Measurements from ENCODE around the gene REXO4. TPM values are rescaled to one million over a fixed set of nuclear protein-coding genes. Genes with fewer than 3 reads are reported as not detected.

The REXO4 gene
- total RNA-seq, 1 donor from 2014 or later = 22.5 TPM

DNA sequence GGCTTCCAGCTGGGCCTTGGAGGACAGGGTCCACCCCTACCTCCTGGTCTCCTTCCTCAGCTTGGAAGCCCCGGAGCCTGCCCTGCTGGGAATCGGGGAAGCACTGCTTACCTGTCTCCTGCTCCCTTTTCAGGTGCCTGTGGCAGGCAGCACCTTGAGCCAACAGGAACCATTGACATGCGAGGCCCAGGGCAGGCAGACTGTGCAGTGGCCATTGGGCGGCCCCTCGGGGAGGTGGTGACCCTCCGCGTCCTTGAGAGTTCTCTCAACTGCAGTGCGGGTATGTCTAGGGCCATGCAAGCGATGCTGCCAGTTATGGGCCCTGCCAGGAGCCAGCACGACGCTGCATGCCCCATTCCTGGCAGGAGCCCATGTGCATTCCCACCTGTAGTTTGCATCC, 38.1 kb upstream of the REXO4 start:
- Histone ChIP-seq H3K9me3 (ENCODE audit: insufficient read depth, low read depth, low read length) (no peaks in the 10 kb centered on the region), H3K4me2 (ENCODE audit: low read length) (no peak overlapping the region), H4K20me1 (ENCODE audit: insufficient read depth, low read length) (peaks cover 4% of the 10 kb centered on the region), H3K4me1 (ENCODE audit: insufficient read depth, low read length) (peaks cover 4% of the 10 kb centered on the region), H3K36me3 (ENCODE audit: insufficient read depth, low read length) (no peaks in the 10 kb centered on the region), H3K4me3 (ENCODE audit: insufficient read depth, low read depth, low read length) (no peak overlapping the region), H3K9ac (ENCODE audit: low read length) (no peak overlapping the region), H3K27ac (ENCODE audit: low read depth, low read length) (no peak overlapping the region), H3K27me3 (ENCODE audit: insufficient read depth, low read length) (peaks cover 6% of the 10 kb centered on the region), H3K79me2 (ENCODE audit: insufficient read depth, low read length) (no peaks in the 10 kb centered on the region), H2AFZ (ENCODE audit: low read depth, low read length) (no peak overlapping the region)
- FAIRE-seq (no peak), DNase-seq (ENCODE audit: low read depth) (no peak)
- Mint-ChIP-seq H3K36me3 (ENCODE audit: low read depth, unreplicated experiment) (no peaks in the 10 kb centered on the region), H3K4me1 (ENCODE audit: low read depth, unreplicated experiment) (no peaks in the 10 kb centered on the region), H3K27ac (ENCODE audit: unreplicated experiment) (no peak overlapping the region), H3K27me3 (ENCODE audit: low read depth, unreplicated experiment) (peaks cover 9% of the 10 kb centered on the region), H3K4me3 (ENCODE audit: unreplicated experiment) (no peak overlapping the region), H3K9me3 (ENCODE audit: unreplicated experiment) (no peaks in the 10 kb centered on the region)
- no peak for TF ChIP-seq EZH2 (IDR thresholded peaks at IDR 0.05; ENCODE audit: insufficient read depth, low read length)
- TF ChIP-seq, protein P1, sequence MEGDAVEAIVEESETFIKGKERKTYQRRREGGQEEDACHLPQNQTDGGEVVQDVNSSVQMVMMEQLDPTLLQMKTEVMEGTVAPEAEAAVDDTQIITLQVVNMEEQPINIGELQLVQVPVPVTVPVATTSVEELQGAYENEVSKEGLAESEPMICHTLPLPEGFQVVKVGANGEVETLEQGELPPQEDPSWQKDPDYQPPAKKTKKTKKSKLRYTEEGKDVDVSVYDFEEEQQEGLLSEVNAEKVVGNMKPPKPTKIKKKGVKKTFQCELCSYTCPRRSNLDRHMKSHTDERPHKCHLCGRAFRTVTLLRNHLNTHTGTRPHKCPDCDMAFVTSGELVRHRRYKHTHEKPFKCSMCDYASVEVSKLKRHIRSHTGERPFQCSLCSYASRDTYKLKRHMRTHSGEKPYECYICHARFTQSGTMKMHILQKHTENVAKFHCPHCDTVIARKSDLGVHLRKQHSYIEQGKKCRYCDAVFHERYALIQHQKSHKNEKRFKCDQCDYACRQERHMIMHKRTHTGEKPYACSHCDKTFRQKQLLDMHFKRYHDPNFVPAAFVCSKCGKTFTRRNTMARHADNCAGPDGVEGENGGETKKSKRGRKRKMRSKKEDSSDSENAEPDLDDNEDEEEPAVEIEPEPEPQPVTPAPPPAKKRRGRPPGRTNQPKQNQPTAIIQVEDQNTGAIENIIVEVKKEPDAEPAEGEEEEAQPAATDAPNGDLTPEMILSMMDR (IDR thresholded peaks at IDR 0.05; ENCODE audit: insufficient read depth, low read depth, low read length) = no peak

DNA sequence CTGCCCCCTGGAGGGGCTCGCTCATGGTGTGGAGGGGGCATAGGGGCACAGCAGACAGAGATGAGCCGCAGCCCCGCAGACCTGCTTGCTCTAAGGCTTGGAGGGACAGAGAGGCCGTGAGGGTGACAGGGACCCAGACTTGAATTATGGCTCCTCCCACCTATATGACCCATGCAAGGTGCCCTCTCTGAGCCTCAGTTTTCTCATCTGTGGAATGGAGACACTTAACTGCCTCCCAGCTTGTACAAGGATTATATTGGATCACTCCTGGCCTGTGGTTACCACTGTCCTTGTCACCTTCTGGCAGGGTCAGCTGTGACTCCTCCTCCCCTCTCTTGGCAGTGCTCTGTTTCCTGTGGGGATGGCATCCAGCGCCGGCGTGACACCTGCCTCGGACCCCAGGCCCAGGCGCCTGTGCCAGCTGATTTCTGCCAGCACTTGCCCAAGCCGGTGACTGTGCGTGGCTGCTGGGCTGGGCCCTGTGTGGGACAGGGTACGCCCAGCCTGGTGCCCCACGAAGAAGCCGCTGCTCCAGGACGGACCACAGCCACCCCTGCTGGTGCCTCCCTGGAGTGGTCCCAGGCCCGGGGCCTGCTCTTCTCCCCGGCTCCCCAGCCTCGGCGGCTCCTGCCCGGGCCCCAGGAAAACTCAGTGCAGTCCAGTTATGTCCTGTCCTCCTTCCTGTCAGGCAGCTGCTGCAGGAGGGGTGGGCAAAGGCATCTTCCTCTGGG, 37.3 kb upstream of the REXO4 start:
- no peaks in the 10 kb centered on the region for H3K4me1 Mint-ChIP-seq (ENCODE audit: low read depth, unreplicated experiment)
- H3K9me3 Mint-ChIP-seq (ENCODE audit: unreplicated experiment) = no peaks in the 10 kb centered on the region
- Histone ChIP-seq H3K27ac (ENCODE audit: low read depth, low read length) (no peak overlapping the region), H4K20me1 (ENCODE audit: insufficient read depth, low read length) (no peaks in the 10 kb centered on the region), H3K4me1 (ENCODE audit: insufficient read depth, low read length) (peaks cover 4% of the 10 kb centered on the region), H3K79me2 (ENCODE audit: insufficient read depth, low read length) (no peaks in the 10 kb centered on the region), H3K36me3 (ENCODE audit: insufficient read depth, low read length) (no peaks in the 10 kb centered on the region), H3K9ac (ENCODE audit: low read length) (no peak overlapping the region), H3K4me3 (ENCODE audit: insufficient read depth, low read depth, low read length) (no peak overlapping the region), H3K27me3 (ENCODE audit: insufficient read depth, low read length) (peaks cover 6% of the 10 kb centered on the region), H3K9me3 (ENCODE audit: insufficient read depth, low read depth, low read length) (no peaks in the 10 kb centered on the region), H3K4me2 (ENCODE audit: low read length) (no peak overlapping the region), H2AFZ (ENCODE audit: low read depth, low read length) (no peak overlapping the region)
- peaks cover 9% of the 10 kb centered on the region for H3K27me3 Mint-ChIP-seq (ENCODE audit: low read depth, unreplicated experiment)
- FAIRE-seq = no peak
- DNase-seq (ENCODE audit: low read depth) = no peak
- H3K4me3 Mint-ChIP-seq (ENCODE audit: unreplicated experiment) = no peak overlapping the region
- TF ChIP-seq EZH2 (IDR thresholded peaks at IDR 0.05; ENCODE audit: insufficient read depth, low read length) = no peak
- H3K36me3 Mint-ChIP-seq (ENCODE audit: low read depth, unreplicated experiment) = no peaks in the 10 kb centered on the region
- no peak overlapping the region for H3K27ac Mint-ChIP-seq (ENCODE audit: unreplicated experiment)

DNA sequence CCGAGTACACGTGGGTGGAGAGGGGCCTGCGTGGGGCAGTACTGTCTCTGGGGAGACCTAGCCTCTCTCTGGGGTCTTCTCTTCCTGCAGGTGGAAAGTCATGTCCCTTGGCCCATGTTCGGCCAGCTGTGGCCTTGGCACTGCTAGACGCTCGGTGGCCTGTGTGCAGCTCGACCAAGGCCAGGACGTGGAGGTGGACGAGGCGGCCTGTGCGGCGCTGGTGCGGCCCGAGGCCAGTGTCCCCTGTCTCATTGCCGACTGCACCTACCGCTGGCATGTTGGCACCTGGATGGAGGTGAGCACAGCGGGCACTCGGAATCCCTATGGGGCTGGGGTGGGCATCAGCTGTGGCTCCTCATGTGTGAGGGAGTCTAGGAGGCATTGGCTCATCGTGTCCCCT, 36.5 kb upstream of the REXO4 start:
- Histone ChIP-seq H4K20me1 (ENCODE audit: insufficient read depth, low read length) (no peaks in the 10 kb centered on the region), H3K79me2 (ENCODE audit: insufficient read depth, low read length) (no peaks in the 10 kb centered on the region), H3K27ac (ENCODE audit: low read depth, low read length) (no peak overlapping the region), H3K36me3 (ENCODE audit: insufficient read depth, low read length) (no peaks in the 10 kb centered on the region), H3K4me1 (ENCODE audit: insufficient read depth, low read length) (peaks cover 3% of the 10 kb centered on the region), H3K9me3 (ENCODE audit: insufficient read depth, low read depth, low read length) (no peaks in the 10 kb centered on the region), H2AFZ (ENCODE audit: low read depth, low read length) (no peak overlapping the region), H3K4me3 (ENCODE audit: insufficient read depth, low read depth, low read length) (no peak overlapping the region), H3K4me2 (ENCODE audit: low read length) (no peak overlapping the region), H3K27me3 (ENCODE audit: insufficient read depth, low read length) (peaks cover 6% of the 10 kb centered on the region), H3K9ac (ENCODE audit: low read length) (no peak overlapping the region)
- FAIRE-seq (no peak), DNase-seq (ENCODE audit: low read depth) (no peak)
- Mint-ChIP-seq H3K9me3 (ENCODE audit: unreplicated experiment) (no peaks in the 10 kb centered on the region), H3K27me3 (ENCODE audit: low read depth, unreplicated experiment) (peaks cover 9% of the 10 kb centered on the region), H3K27ac (ENCODE audit: unreplicated experiment) (no peak overlapping the region), H3K36me3 (ENCODE audit: low read depth, unreplicated experiment) (no peaks in the 10 kb centered on the region), H3K4me1 (ENCODE audit: low read depth, unreplicated experiment) (no peaks in the 10 kb centered on the region), H3K4me3 (ENCODE audit: unreplicated experiment) (no peak overlapping the region)
- TF ChIP-seq, protein P1 (IDR thresholded peaks at IDR 0.05; ENCODE audit: insufficient read depth, low read depth, low read length) = no peak
- no peak for TF ChIP-seq EZH2 (IDR thresholded peaks at IDR 0.05; ENCODE audit: insufficient read depth, low read length)

Measured in astrocyte (in vitro differentiated cells and primary cell).